BLaER1 treated with 17β-estradiol and CSF1 and Interleukin-3, amounts not matched to agents 10 nM and 100 nM (cell line): Measurements from ENCODE around the gene CIAO1.
"Not testable (repeated sequence)": the region's sequence is repeated elsewhere in the genome, so short reads cannot be mapped to it uniquely, and the experiment has no call there.

Source experiments
- H3K27ac ChIP-seq, 11 experiments: shearing (Covaris generic); formaldehyde crosslinking; 2 replicates each; pipeline ENCODE4 v1.8.1; 2022
- H3K27me3 ChIP-seq, 11 experiments: shearing (Covaris generic); formaldehyde crosslinking; 2 replicates each; pipeline ENCODE4 v1.8.1; 2022
- H3K36me3 ChIP-seq, 11 experiments: shearing (Covaris generic); formaldehyde crosslinking; 2 replicates each; pipeline ENCODE4 v1.8.1; 2022
- H3K4me1 ChIP-seq, 10 experiments: shearing (Covaris generic); formaldehyde crosslinking; 2 replicates each; pipeline ENCODE4 v1.8.1; 2022
- H3K4me2 ChIP-seq, 11 experiments: shearing (Covaris generic); formaldehyde crosslinking; 2 replicates each; pipeline ENCODE4 v1.8.1; 2022
- H3K4me3 ChIP-seq, 10 experiments: shearing (Covaris generic); formaldehyde crosslinking; 2 replicates each; pipeline ENCODE4 v1.8.1; 2022
- H3K9ac ChIP-seq, 11 experiments: shearing (Covaris generic); formaldehyde crosslinking; 2 replicates each; pipeline ENCODE4 v1.8.1; 2022
- H3K9me3 ChIP-seq, 11 experiments: shearing (Covaris generic); formaldehyde crosslinking; replicated peaks in 1 of 11; 2 replicates each; pipeline ENCODE4 v1.8.1; 2022
- H4K20me1 ChIP-seq, 11 experiments: shearing (Covaris generic); formaldehyde crosslinking; 2 replicates each; pipeline ENCODE4 v1.8.1; 2022
- Cebpa-rat ChIP-seq, 11 experiments: shearing (Covaris generic); IDR thresholded peaks; 2 replicates each; pipeline ENCODE4 v1.8.1; 2022

The CIAO1 gene

GRCh38 chr2:96265840-96266679, at the start of gene CIAO1, which contains the start of gene TMEM127:
Gene CIAO1, plus strand, starts transcription at chr2:96266225. Its CDS starts 126 bp downstream, at chr2:96266351.
Gene TMEM127, minus strand, starts transcription at chr2:96265997. Its CDS starts 616 bp downstream, at chr2:96265381.
- Histone ChIP-seq H3K36me3 (peaks cover 66 to 74% (median 72%) of the 10 kb centered on the region in 11 experiments), H3K9me3 (no peaks in the 10 kb centered on the region), H3K4me1 (peaks cover 32 to 49% (median 40%) of the 10 kb centered on the region in 10 experiments), H3K9ac (peak within 1 kb of the TSS; percentile 84 to 96 (median 93)), H3K27me3 (no peaks in the 10 kb centered on the region), H4K20me1 (peaks cover 37 to 91% (median 76%) of the 10 kb centered on the region in 11 experiments; a peak in 21 of 22 replicates), H3K27ac (peak within 1 kb of the TSS; percentile 79 to 92 (median 89)), H3K4me2 (peak within 1 kb of the TSS; percentile 91 to 99 (median 96)), H3K4me3 (peak within 1 kb of the TSS; percentile 78 to 96 (median 92))
- TF ChIP-seq Cebpa-rat (IDR thresholded peaks at IDR 0.05): no peak

GRCh38 chr2:96218508-96219131, 47.4 kb upstream of the CIAO1 start:
- Histone ChIP-seq H3K4me2 (no peak overlapping the region), H3K4me1 (peaks cover 0 to 33% (median 0%) of the 10 kb centered on the region in 10 experiments; a peak in 5 of 20 replicates), H3K9me3 (no peaks in the 10 kb centered on the region), H4K20me1 (no peaks in the 10 kb centered on the region), H3K36me3 (peaks cover 0 to 9% (median 0%) of the 10 kb centered on the region in 11 experiments; a peak in 2 of 22 replicates), H3K27me3 (no peaks in the 10 kb centered on the region), H3K9ac (no peak overlapping the region), H3K4me3 (no peak overlapping the region), H3K27ac (no peak overlapping the region)
- TF ChIP-seq Cebpa-rat (IDR thresholded peaks at IDR 0.05): no peak

- H3K36me3 ChIP-seq, H3K4me3 ChIP-seq, H3K9ac ChIP-seq, H3K27me3 ChIP-seq, H3K27ac ChIP-seq, H3K4me2 ChIP-seq, H3K9me3 ChIP-seq, H4K20me1 ChIP-seq: not testable (repeated sequence)
- H3K4me1 ChIP-seq: peaks cover 7 to 34% (median 9%) of the 10 kb centered on the region in 10 experiments
Measured at GRCh38 chr2:96219959-96220358, 46.1 kb upstream of the CIAO1 start.

- peak overlapping the region in 2 of 11 experiments; percentile 30 to 47; a peak in 3 of 22 replicates for H3K4me2 ChIP-seq
- H3K9me3 ChIP-seq, H3K36me3 ChIP-seq, H3K27me3 ChIP-seq, H3K27ac ChIP-seq, H4K20me1 ChIP-seq, H3K9ac ChIP-seq, H3K4me3 ChIP-seq: not testable (repeated sequence)
- peaks cover 19 to 36% (median 20%) of the 10 kb centered on the region in 10 experiments for H3K4me1 ChIP-seq
Measured at GRCh38 chr2:96221106-96221505, 44.9 kb upstream of the CIAO1 start.

GRCh38 chr2:96225016-96225533, 41.0 kb upstream of the CIAO1 start:
- H3K27ac ChIP-seq: peak overlapping the region; percentile 56 to 93 (median 83)
- H3K36me3 ChIP-seq: peaks cover 0 to 14% (median 0%) of the 10 kb centered on the region in 11 experiments; a peak in 2 of 22 replicates
- peaks cover 19 to 41% (median 22%) of the 10 kb centered on the region in 10 experiments for H3K4me1 ChIP-seq
- no peaks in the 10 kb centered on the region for H3K27me3 ChIP-seq
- H4K20me1 ChIP-seq: no peaks in the 10 kb centered on the region
- H3K4me3 ChIP-seq: peak overlapping the region in 1 of 10 experiments; percentile 2; a peak in 1 of 20 replicates
- TF ChIP-seq Cebpa-rat (IDR thresholded peaks at IDR 0.05): no peak
- H3K9me3 ChIP-seq: no peaks in the 10 kb centered on the region
- peak overlapping the region; percentile 27 to 75 (median 60); a peak in 15 of 22 replicates for H3K9ac ChIP-seq
- peak overlapping the region; percentile 51 to 79 (median 69) for H3K4me2 ChIP-seq

GRCh38 chr2:96231316-96231715, 34.7 kb upstream of the CIAO1 start:
- Histone ChIP-seq H3K4me2 (no peak overlapping the region), H3K27me3 (no peaks in the 10 kb centered on the region), H3K27ac (no peak overlapping the region), H4K20me1 (no peaks in the 10 kb centered on the region), H3K4me3 (no peak overlapping the region), H3K9me3 (no peaks in the 10 kb centered on the region), H3K4me1 (peaks cover 23 to 30% (median 25%) of the 10 kb centered on the region in 10 experiments), H3K9ac (no peak overlapping the region), H3K36me3 (peaks cover 0 to 14% (median 0%) of the 10 kb centered on the region in 11 experiments; a peak in 1 of 22 replicates)
- no peak for TF ChIP-seq Cebpa-rat (IDR thresholded peaks at IDR 0.05)

- Histone ChIP-seq H3K36me3 (peaks cover 0 to 24% (median 9%) of the 10 kb centered on the region in 11 experiments; a peak in 9 of 22 replicates), H3K4me2 (peak overlapping the region; percentile 36 to 67 (median 59); a peak in 18 of 22 replicates), H3K27me3 (no peaks in the 10 kb centered on the region), H3K9ac (no peak overlapping the region), H3K27ac (0 out of 22 replicates have a peak overlapping the region, but pooled peaks of 1 of the 11 experiments have one; percentile 7), H4K20me1 (no peaks in the 10 kb centered on the region), H3K9me3 (no peaks in the 10 kb centered on the region), H3K4me3 (no peak overlapping the region), H3K4me1 (peaks cover 20 to 28% (median 25%) of the 10 kb centered on the region in 10 experiments)
- no peak for TF ChIP-seq Cebpa-rat (IDR thresholded peaks at IDR 0.05)
Measured at GRCh38 chr2:96233436-96233835, 32.6 kb upstream of the CIAO1 start.

GRCh38 chr2:96233880-96234316, 32.1 kb upstream of the CIAO1 start:
- Histone ChIP-seq H3K9me3 (no peaks in the 10 kb centered on the region), H4K20me1 (no peaks in the 10 kb centered on the region), H3K4me2 (peak overlapping the region; percentile 36 to 67 (median 59)), H3K36me3 (peaks cover 0 to 24% (median 9%) of the 10 kb centered on the region in 11 experiments; a peak in 9 of 22 replicates), H3K27ac (peak overlapping the region in 2 of 11 experiments; percentile 3 to 7; a peak in 3 of 22 replicates), H3K4me1 (peaks cover 21 to 28% (median 25%) of the 10 kb centered on the region in 10 experiments), H3K4me3 (no peak overlapping the region), H3K9ac (no peak overlapping the region), H3K27me3 (no peaks in the 10 kb centered on the region)
- no peak for TF ChIP-seq Cebpa-rat (IDR thresholded peaks at IDR 0.05)

GRCh38 chr2:96236882-96237281, 29.1 kb upstream of the CIAO1 start:
- Histone ChIP-seq H3K27ac (no peak overlapping the region), H3K9me3 (no peaks in the 10 kb centered on the region), H4K20me1 (no peaks in the 10 kb centered on the region), H3K4me1 (peaks cover 40 to 55% (median 43%) of the 10 kb centered on the region in 10 experiments), H3K4me2 (no peak overlapping the region), H3K9ac (no peak overlapping the region), H3K4me3 (no peak overlapping the region), H3K27me3 (no peaks in the 10 kb centered on the region), H3K36me3 (peaks cover 0 to 24% (median 9%) of the 10 kb centered on the region in 11 experiments; a peak in 13 of 22 replicates)
- TF ChIP-seq Cebpa-rat (IDR thresholded peaks at IDR 0.05): no peak
